Astrocyte (in vitro differentiated cells and primary cell): ENCODE measurements around the gene ACACA.

Experiments
- EZH2 ChIP-seq: IDR thresholded peaks from 2 replicates; pipeline ENCODE4 v1.6.1; 2012; ENCODE audit warnings: mild to moderate bottlenecking, low read length, inconsistent platforms; ENCODE audit not compliant: insufficient read depth
- TF ChIP-seq, protein P1 (sequence below): IDR thresholded peaks from 2 replicates; pipeline ENCODE4 v1.5.1; 2011; ENCODE audit warnings: low read depth, mild to moderate bottlenecking, inconsistent platforms, low read length, moderate library complexity; ENCODE audit not compliant: insufficient read depth

DNA sequence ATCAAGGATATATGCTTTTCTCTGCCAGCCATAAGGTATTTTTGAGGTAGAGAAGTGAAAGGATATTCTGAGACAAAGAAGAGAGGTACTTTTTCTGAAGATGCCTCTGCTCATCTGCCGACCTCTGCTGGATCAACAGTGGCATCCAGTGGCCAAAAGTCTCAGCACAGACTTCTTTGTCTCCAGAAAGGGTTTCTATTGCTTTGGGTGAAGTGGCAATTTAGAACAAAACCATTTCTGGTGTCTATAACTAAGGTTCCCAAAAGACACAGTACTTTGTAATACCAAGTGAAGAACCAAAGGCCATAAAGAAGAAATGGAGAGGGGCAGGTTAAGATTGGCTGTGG, 186.1 kb downstream of the ACACA start:
- TF ChIP-seq, protein P1, sequence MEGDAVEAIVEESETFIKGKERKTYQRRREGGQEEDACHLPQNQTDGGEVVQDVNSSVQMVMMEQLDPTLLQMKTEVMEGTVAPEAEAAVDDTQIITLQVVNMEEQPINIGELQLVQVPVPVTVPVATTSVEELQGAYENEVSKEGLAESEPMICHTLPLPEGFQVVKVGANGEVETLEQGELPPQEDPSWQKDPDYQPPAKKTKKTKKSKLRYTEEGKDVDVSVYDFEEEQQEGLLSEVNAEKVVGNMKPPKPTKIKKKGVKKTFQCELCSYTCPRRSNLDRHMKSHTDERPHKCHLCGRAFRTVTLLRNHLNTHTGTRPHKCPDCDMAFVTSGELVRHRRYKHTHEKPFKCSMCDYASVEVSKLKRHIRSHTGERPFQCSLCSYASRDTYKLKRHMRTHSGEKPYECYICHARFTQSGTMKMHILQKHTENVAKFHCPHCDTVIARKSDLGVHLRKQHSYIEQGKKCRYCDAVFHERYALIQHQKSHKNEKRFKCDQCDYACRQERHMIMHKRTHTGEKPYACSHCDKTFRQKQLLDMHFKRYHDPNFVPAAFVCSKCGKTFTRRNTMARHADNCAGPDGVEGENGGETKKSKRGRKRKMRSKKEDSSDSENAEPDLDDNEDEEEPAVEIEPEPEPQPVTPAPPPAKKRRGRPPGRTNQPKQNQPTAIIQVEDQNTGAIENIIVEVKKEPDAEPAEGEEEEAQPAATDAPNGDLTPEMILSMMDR = peak; percentile 50
- no peak for TF ChIP-seq EZH2
